ENCODE data around the gene PSMA7.

PSMA7 gene

DNA sequence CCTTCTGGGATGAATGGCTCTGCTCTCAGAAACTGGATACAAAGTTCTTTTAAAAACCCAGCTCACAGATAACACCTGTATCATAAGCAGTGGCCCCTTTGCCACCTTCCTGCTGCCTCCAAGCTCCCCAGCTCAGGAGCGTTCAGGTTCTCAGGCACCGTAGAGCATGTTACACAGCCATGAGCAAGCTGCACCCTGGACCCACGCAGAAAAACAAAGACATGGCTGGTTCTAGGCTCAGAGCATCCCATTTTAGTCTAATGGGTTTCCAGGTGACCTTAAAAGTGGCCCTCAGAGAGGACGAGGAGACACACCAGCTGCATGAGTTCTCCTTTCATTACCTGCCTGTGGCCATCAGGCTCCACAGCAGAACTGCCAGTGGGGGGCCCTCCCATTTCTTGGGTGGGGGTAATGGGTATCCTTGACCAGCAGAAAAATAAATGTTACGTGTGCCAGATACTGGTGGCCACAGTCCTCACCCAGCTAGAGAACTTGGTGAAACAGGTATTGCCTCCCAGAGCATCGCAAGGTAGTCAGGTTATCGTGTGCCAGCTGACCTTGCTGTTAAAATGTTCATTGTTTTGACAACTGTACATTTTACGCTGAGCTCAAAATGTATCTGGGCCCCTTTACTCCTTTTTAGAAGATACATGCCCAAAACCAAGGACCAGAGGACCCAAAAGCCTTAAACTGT lies 7.5 kb downstream of the PSMA7 start:
- DNase-seq = no peak

DNA sequence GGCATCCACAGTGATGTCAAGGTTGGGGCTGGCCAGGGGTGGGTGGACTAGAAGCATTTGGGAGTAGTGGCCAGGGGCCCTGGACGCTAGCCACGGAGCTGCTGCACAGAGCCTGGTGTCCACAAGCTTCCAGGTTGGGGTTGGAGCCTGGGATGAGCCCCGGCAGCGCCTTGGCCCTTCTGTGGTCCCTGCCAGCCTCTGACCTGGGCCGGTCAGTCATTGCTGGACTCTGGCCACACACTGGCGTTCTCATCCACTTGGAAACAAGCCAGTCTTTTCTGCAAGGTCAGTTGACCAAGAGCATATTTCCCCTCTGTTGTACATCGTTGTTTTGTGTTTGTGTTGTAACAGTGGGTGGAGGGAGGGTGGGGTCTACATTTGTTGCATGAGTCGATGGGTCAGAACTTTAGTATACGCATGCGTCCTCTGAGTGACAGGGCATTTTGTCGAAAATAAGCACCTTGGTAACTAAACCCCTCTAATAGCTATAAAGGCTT lies 8.4 kb downstream of the PSMA7 start:
- DNase-seq = no peak

DNA sequence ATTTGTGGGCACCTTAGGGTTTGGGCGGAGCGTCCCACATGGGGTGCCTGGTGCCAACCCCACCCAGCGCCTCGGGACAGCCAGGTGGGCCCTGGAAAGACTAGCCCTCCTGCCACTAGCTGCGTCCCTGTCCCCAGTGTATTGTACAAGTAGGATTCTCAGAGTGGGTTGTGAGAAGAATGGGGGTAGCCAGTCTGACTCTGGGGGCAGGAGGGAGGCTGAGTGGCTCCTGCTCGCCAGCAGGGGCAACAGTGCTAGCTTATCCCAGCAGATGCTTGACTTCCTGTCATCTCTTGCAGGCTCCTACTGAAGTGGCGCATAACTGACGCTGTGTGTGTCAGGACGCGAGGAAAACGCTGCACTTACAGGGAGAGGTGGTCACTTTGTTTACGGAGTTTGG lies 9.3 kb downstream of the PSMA7 start:
- no peak for DNase-seq

DNA sequence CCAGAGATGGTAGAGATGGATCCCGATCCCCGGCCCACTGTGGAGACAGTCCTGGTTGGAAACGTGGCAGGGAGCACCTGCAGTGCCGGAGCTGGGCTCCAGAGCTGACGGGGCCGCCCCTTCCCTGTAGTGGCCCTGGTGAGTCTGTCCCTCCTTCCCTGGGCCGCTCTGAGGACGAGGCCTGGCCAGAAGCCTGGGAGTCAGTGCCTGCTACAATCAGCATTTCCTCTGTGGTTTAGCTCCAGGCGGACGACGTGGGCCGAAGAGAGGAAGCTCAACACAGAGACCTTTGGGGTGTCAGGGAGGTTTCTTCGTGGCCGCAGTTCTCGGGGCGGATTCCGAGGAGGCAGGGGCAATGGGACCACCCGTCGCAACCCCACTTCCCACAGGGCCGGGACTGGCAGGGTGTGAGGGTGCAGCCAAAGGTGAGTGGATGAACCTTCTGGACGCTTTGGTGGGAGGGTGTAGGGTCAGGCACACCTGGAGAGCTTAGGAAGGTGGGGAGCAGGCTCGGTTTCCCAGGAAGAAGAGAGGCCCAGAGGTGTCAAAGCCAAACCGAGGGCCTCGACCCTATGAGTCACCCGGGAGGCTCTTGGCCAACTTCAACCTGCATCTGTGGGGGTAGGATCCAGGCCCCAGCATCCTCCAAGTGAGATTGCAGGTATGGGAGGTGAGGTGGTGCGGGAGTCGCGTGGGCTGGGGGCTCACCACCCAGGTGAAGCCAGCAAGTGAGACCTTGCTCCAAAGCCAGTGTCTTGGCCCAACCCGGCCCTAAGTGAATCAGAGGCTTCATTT lies 9.9 kb downstream of the PSMA7 start:
- no peak for DNase-seq

DNA sequence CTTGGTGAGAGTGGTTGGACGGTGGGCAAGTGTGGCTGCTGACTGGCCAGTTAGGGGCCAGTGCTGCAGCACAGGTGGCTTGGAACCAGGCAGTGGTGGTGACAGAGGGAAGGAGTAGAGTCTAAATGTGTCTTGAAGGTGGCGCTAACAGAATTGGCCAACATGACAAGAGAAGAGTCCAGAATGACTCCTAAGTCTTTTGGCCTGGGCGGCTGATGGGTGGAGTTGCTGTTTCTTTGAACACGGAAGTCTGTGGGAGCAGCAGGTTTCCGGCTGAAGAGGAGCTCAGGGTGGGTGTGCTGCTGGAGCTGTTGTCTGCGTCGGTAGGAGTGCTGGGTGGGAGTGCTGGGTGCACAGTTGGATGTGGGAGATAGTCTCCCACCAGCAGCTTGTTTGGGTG lies 10.8 kb downstream of the PSMA7 start:
- no peak for DNase-seq

- DNase-seq = no peak
These were observed 11.5 kb downstream of the PSMA7 start for GRCh38 chr20:62131560-62132320.

- no peak for DNase-seq
These were observed 13.3 kb downstream of the PSMA7 start for GRCh38 chr20:62129731-62130531.

DNA sequence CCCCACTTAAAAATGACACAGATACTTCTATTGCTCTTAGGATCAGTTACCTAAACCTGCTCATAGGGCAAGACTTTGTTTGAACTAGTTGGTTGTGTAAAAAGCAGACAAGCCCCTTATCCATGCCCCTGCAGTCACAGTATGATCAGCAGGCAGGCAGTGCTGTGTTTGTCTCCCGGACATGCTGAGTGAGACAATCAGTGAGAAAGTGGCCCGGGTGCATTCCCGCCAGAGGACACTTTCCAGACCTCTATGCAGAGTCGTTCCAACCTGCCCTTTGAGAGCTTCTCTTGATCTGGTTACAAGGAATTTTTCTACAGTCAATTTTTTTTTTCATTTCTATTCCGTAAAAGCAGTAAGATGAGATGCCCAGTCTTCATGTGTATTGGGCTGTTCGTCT lies 14.7 kb downstream of the PSMA7 start:
- DNase-seq = no peak

DNA sequence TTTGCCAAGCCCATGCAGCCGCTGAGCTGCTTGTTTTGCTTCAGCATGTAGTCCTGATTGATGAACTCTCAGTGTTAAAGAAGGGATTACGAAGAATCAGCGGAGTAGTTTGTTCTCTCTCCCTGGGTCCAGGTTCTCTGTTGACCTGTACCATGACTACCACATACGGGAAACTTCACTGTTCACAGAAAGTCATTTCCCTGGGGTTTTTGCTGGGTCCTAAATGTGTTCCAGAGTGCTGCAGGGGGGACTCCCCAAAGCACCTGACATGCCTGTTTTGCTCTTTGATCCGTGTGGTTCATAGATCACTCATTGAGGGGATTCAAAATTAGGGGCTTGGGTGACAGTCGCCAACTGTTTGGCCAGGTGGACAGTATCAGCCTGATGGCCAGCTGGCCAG lies 15.4 kb downstream of the PSMA7 start:
- DNase-seq = no peak

GRCh38 chr20:62126141-62126540 lies 17.1 kb downstream of the PSMA7 start:
- no peak for DNase-seq

DNA sequence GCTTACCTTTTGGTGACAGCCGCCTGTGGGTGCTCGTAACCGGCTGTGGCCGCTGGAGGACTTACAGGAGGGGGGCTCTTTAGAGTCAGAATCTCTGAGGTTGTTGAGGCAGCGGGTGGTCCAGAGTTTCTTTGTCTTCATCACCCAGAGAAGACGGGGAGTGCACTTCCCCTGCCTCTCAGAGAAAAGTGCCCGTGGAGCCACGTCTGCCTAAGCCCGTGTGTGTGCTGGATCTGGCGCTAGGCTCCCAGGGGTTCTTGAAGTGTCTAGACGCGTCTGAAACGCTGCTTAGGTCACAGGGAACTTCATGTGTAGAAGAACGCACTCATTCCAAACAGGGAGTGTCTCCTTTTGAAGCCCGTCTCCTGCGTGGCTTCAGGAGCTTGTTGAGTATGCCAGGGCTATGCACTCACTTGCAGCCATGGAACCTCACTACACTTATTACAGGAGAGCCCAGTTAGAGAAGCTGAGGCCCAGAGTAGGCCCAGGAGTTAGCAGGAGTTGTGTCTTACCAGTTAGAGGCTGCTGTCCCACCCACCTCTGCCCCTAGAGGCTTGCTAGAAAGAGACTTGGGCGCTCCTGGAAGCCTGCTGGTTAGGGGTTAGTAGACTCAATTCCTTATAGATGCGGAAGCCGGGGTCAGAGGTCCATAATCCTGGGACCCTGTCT lies 19.6 kb downstream of the PSMA7 start:
- DNase-seq = no peak

- DNase-seq = peak; percentile 56
These were observed 20.3 kb downstream of the PSMA7 start for GRCh38 chr20:62122654-62123449.

- peak; percentile 97 for DNase-seq
These were observed 21.2 kb downstream of the PSMA7 start, which contains the start of gene LSM14B for GRCh38 chr20:62121776-62122653. LSM14B (plus strand) TSS chr20:62122475; CDS start chr20:62122667, 192 bp downstream.

GRCh38 chr20:62120990-62121775 lies 22.0 kb downstream of the PSMA7 start:
- no peak for DNase-seq

- no peak for DNase-seq
These were observed 22.8 kb downstream of the PSMA7 start for GRCh38 chr20:62120365-62120762.

GRCh38 chr20:62119591-62120364 lies 23.4 kb downstream of the PSMA7 start:
- DNase-seq = no peak

GRCh38 chr20:62119115-62119514 lies 24.1 kb downstream of the PSMA7 start:
- no peak for DNase-seq
